Spleen (tissue), 7 donors: ENCODE data around the gene PELI2.
"Not testable (repeated sequence)": the region's sequence is repeated elsewhere in the genome, so short reads cannot be mapped to it uniquely, and the experiment has no call there.

Experiments
- CTCF ChIP-seq, 11 experiments: fragments of 200-600 bp in 7 of 11; fragments of 450-650 bp in 4 of 11; sonication (generic) in 4 of 11; IDR thresholded peaks in 8 of 11; conservative IDR thresholded peaks in 3 of 11; 1 replicate in 7 of 11; 2 replicates in 4 of 11; pipeline versions ENCODE4 v1.4.0 to v1.8.0; 2016 to 2021; ENCODE audit warnings: antibody characterized with exemption in 11 of 11, inconsistent platforms in 4 of 11, mild to moderate bottlenecking in 1 of 11
- POLR2A ChIP-seq, 3 donors: fragments of 450-650 bp; IDR thresholded peaks; one replicate each; pipeline ENCODE4 v1.5.1; 2017; ENCODE audit warnings: antibody characterized with exemption in 3 of 3, mild to moderate bottlenecking in 1 of 3
- POLR2AphosphoS5 ChIP-seq, 3 donors: sonication (generic); formaldehyde crosslinking; IDR thresholded peaks; one replicate each; pipeline ENCODE4 v1.5.1; 2017; ENCODE audit warnings: antibody characterized with exemption in 3 of 3
- donor health status: DM: no; HTN: no; CAD: no; lungs with moderate emphysema.
- donor health status: DM: no; HTN: no; CAD: no.
- donor health status: DM: no; HTN: no; CAD: no.

GRCh38 chr14:56166579-56166978 is 48.4 kb downstream of the PELI2 start:
- not testable (repeated sequence) for TF ChIP-seq POLR2AphosphoS5 (IDR thresholded peaks at IDR 0.05); CTCF (IDR thresholded peaks at IDR 0.05 in 8 of 11, conservative IDR thresholded peaks at IDR 0.05 in 3 of 11); POLR2A (IDR thresholded peaks at IDR 0.05)
